HG03432 (cell line): ENCODE results near the gene APOLD1.

Source experiments
- ATAC-seq: cut with Tn5 transposase; IDR thresholded peaks from one replicate; pipeline ENCODE4 v1.9.1; 2021; ENCODE audit warnings: mild to moderate bottlenecking, moderate library complexity; ENCODE audit not compliant: unreplicated experiment

The APOLD1 gene

DNA sequence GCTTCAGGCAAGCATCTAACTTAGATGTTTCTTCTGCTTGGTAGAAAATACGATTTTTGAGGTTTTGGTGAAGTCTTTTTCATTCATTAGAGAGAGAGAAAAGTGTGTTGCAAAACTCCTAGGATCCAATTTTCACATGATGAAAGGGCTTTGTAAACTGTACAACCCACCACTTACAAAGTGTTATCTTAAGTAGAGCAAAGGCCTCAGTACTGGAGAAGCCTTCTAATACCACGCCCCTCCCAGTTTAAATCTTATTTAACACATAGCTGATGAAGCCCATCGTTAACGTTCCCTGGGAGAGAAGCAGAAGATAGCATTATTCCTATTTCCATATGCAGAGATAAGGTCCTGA, 869 bp downstream of the APOLD1 start:
- peak; percentile 14 for ATAC-seq

DNA sequence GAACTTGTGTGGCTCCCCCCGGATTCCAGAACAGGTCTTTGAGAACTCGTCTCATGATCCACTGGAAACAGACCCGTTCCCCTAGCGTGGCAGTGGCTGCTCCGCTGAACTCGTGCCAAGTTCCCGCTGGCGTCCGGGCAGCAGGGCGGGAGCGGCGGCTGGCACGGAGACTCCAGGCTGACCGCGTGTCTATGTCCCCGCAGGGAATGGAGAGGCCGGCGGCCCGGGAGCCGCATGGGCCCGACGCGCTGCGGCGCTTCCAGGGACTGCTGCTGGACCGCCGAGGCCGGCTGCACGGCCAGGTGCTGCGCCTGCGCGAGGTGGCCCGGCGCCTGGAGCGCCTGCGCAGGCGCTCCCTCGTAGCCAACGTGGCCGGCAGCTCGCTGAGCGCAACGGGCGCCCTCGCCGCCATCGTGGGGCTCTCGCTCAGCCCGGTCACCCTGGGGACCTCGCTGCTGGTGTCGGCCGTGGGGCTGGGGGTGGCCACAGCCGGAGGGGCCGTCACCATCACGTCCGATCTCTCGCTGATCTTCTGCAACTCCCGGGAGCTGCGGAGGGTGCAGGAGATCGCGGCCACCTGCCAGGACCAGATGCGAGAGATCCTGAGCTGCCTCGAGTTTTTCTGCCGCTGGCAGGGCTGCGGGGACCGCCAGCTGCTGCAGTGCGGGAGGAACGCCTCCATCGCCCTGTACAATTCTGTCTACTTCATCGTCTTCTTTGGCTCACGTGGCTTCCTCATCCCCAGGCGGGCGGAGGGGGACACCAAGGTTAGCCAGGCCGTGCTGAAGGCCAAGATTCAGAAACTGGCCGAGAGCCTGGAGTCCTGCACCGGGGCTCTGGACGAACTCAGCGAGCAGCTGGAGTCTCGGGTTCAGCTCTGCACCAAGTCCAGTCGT, 1.5 kb downstream of the APOLD1 start:
- peak; percentile 88 for ATAC-seq

DNA sequence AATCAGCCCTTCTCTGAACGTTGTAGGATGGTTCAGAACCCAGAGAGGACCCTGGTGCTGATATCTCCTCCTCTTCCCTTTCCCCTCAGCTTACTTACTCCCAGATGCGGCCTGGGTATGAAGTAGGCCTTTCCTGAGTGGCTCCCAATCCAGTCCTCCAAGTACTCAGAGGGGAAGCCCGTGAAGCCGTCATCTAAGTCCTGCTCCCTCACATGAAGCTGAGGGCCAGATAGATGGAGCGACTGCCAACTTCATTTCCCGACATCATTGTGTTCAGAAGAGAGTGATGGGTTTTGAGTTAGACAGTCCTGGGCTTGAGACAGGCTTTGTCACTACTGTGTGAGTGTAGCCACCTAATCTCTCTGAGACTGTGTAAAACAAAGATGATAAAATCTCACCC, 2.7 kb downstream of the APOLD1 start:
- ATAC-seq: no peak

DNA sequence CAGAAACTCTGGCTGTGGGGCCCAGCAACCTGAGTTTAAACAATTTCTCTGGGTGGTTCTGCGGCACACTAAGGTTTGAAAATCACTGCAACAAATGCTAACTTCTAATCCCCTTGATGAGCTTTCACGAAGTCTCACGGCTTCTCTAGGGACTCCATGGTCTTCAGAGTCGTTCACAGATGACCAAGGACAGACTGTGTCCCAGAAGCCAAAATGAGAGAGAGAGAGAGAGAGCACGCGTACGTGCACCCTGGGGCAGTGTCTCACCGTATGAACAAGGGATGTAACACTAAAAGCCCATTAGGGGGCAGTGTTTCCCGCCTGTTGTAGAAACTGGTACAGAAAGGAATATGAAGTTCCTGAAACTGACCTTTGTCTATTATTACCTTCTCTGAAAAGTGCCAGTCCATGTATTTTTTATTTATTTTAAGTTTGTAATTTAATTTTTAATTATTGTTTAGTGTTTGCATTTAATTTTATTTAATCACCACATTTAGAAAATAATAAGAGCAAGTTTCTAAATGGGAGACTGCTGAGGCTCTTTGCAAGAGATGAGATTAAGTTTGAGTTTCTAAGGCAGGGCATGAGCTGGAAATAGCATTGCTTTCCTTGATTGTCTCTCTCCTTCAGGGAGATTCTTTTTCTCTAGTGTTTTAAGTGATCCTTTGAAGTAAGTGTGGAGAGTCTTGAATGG, 3.4 kb downstream of the APOLD1 start:
- peak; percentile 60 for ATAC-seq

DNA sequence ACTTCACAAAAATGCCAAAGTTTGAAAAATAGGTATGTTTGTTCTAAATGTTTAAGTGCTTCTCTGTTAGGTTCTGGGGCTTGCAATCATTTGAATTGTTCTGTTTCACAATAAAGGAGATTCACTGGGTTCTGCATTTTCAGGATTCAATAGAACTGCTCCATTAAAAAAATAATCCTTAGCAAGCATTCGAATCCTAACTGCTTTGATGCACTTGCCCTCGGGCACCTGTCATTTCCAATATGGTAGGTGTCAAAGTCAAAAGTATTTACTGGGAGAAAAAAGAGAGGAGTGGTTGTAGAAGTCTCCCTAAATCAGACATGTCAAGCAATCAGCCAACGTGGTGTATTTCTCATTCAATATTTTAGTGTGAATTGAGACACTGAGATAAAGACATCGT, 5.5 kb downstream of the APOLD1 start:
- ATAC-seq: no peak

DNA sequence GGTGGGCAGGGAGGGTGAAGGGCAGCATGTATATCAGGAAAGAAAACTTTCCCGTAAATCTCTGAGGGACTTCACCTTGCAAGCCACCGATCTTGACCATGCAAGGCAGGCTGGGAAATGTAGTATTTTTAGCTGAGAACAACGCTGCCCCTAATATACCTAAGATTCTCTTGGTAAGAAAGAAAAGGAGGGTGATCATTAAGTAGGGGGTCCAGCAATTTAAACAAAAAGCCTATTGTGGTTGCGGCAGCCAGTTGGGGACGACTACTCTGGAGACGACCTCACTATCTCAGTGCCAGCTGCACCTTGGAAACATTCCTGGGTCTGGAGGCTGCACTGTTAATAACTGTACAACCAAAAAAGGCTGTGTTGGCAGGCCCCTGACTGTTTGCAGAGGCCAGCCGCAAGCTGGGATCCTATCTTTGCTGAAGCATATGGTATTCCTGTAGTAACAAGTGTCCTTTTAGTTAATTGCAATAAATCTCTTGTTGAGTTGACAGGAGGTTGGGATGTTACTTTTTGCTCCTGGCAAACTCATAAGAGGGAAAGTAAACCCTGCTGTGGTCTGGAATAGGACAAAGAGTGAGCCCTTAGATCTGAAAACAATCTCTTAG, 6.4 kb downstream of the APOLD1 start:
- no peak for ATAC-seq

DNA sequence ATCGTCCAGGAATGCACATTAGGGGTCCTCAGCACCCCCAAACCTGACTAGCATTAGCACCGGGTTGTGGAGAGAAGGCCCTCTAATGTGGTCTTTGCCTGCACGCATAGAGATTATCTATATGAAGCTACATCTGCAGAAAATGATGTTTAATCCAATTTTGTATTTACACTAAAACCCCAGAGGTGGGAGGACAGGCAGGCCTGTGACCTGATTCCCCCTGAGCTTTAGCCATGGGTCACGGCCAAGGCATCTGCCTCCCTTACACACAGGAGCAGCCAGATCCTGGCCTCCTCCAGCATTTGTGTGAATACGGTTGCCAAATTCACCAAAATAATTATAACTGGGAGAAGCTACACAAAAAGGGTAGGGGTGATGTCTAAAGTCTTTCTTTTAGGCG, 7.0 kb downstream of the APOLD1 start:
- ATAC-seq: no peak

DNA sequence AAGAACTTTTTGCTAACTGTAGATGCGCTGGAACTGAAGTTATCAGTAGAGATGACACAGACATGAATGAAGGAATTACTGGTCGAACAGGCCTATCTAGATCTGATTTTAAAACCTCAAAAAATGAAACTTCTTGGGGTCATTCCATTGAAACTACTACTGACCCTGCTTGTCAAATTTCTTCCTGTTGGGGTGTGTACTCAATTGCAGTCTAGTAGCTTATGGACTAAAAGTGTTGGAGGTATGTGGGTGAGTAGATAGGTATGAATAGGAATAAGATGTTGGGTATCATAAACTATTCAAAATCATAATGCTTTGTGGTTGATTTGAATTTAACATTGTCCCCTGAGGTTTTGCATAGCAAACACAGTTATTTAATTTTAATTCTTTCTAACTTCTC, 9.2 kb downstream of the APOLD1 start:
- no peak for ATAC-seq

DNA sequence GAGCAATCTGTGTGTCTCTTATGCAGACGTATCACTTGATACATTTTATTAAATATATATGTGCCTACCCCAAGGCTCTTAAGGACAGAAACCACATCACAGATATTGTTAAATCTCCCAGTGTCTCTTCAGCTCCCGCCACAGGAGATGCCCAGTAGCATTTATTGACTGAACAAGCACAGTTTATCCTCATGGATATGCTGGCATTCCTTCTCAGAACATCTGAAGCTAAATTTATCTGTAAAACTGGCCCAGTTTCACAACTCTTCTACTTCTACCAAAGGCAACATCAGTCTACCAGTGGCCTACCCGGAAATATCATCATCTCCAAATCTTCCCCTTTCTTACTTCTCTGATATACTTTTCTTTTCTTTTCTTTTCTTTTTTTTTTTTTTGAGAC, 10.7 kb downstream of the APOLD1 start:
- no peak for ATAC-seq

DNA sequence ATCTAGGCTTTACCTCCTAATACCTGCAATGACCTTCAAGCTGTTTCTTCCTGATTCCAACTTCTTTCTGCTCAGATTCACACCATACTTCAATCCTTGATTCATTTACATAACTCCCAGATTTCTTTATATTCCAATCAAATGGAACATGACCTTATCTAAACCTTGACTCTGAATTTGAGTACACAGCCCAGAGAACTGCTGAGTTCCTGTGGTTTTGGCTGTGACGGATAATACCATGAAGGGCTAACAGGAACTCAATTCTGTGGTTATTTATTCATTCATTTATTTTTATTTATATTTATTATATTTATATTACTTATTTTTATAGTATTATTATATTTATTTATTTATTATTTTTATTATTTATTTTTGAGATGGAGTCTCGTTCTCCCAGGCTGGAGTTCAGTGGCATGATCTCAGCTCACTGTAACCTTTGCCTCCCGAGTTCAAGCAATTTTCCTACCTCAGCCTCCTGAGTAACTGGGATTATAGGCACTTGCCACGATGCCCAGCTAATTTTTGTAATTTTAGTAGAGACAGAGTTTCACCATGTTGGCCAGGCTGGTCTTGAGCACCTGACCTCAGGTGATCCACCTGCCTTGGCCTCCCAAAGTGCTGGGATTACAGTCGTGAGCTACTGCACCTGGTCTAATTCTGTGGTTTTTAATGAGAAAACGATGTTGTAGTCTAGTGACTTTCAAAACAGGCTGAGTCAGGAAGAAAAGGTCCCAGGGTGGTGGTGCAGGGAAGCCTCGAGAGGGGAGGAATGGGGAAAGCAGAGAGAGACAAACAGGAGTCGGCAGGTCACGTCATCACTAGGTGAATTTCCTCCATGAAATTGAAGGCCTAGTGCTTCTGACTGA, 11.7 kb downstream of the APOLD1 start:
- ATAC-seq: no peak

DNA sequence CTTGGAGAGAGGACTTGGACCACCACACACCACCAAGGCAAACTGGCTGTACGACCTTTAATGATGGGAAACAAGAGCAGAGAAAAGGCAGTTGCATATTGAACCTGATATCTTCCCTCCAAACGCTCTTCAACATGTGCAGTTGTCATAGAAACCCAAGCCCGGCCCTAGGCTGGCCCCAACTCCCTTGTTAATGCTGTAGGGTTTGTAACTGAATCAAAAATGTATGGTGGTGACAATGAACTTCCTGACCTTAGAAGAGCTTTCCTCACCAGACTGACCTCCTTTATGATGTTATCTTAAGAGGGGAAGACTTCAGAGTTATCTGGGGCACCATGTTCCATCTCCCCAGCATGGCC, 12.3 kb downstream of the APOLD1 start:
- no peak for ATAC-seq

DNA sequence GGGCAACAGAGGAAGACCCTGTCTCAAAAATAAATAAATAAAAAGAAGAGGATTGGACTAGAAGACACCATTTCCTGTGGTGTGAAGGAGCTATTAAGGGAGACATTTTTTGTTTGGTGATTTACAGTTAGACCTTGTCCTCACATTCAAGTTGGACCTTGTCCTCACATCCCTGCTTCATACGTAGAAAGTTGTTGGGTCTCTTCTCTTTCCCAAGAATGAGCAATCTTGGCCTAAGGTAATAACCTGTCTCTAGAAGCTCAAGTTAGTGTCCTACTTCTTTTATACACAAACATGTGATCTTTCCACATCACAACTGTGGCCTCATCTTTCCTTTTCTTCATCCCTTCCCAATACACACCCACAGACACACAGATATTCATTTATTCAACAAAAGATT, 13.0 kb downstream of the APOLD1 start:
- ATAC-seq: no peak

DNA sequence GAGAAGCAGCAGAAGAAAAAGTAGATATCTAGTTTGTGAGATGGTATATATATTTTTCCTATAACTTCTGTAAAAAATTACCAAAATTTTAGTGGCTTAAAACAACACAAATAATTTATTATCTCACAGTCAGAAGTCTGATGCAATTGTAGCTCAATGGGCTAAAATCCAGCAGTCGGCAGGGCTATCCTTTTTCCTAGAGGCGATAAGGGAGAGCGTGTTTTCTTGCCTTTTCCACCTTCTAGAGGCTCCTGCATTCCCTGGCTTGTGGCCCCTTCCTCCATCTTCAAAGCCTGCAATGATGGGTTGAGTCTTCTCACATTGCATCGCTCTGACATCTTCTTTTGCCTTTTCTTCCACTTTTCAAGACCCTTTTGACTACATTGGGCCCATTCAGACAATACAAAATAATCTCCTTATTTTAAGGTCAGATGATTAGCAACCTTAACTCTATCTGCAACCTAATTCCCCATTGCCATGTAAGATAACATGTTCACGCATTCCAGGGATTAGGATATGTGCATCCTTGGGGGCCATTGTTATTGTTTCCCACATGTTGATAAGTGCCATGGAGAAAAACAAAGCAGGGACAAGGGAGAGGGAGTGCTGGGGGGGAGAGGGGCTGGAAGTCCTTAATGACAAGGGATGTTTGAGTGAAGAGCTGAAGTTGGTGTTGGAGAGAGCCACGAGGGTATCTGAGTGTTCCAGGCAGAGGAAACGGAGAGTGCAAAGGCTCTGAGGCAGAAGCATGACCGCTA, 13.9 kb downstream of the APOLD1 start:
- no peak for ATAC-seq

DNA sequence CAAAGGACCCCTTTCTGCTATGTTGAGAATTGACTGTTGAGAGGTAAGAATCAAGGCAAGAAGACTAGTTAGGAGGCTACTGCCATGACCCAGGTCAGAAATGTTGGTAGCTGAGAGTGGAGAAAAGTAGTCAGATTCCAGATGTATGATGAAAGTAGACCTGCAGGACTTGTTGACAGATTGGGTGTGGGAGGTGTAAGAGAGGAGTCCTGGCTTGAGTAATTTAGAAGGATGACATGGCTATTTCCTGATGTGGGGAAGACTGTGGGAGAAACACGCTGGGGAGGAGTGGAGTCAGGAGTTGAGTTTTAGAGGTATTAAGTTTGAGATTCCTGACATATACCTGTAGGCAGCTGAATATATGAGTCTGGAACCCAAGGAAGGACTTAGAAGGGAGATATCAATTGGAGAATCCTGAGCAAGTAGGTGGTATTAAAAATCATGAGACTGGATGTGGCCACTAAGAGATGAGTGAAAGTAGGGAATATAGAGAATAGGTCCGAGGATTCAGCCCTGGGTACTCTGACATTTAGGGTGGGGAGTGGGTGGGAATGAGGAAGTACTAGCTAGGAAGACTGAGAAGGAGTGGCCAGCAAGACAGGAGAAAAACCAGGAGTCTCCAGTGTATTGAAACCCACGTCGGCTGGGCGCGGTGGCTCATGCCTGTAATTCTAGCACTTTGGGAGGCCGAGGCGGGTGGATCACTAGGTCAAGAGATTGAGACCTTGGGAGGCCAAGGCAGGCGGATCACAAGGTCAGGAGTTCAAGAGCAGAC, 15.1 kb downstream of the APOLD1 start:
- ATAC-seq: no peak

DNA sequence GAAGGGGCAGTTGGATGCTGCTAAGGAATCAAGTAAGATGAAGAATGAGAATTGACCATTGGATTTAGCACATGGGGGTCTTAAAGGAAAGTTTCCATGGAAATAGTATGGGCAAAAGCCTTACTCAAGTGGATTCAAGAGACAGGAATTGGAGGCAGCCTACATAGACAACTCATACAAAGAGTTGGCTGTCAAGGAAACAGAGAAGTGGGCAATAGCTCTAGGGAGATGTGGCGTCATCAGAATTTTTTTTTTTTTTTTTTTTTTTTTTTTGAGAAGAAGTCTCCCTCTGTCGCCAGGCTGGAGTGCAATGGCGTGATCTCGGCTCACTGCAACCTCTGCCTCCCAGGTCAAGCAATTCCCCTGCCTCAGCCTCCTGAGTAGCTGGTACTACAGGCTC, 16.2 kb downstream of the APOLD1 start:
- ATAC-seq: peak; percentile 35

DNA sequence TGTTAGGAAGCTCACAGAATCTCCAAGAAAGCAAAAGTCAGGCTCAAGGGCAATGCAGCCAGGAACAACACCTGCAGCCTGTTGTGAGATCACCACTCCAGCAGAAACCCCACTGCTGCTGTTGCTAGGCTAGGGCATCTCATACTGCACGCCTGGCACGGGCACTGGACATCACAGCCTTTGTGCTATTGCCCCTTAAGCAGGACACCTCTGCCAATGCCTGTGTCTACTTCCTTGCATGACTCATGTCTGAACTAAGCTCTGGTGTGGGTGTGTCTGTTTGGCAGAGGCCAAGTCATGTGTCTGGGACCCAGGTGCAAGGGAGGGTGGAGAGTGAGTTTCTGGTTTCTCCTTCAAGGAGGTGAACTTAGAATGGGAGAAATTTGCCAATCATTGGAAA, 17.7 kb downstream of the APOLD1 start:
- peak; percentile 85 for ATAC-seq

DNA sequence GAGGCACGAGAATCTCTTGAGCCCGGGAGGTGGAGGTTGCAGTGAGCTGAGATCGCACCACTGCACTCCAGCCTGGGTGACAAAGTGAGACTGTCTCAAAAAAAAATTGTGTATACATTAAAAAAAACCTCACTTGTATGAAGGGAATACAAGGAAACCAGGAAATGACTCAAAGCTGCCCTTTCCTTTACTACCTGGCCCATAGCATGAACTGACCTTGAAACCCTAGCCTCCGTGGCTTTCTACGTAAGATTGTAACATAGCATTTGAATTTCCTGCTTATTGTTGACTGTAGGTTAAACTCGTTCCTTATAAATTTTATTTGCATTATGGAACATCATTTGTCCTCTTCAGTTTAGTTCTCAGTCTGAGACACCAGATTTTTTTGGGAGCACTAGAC, 18.6 kb downstream of the APOLD1 start:
- ATAC-seq: no peak

DNA sequence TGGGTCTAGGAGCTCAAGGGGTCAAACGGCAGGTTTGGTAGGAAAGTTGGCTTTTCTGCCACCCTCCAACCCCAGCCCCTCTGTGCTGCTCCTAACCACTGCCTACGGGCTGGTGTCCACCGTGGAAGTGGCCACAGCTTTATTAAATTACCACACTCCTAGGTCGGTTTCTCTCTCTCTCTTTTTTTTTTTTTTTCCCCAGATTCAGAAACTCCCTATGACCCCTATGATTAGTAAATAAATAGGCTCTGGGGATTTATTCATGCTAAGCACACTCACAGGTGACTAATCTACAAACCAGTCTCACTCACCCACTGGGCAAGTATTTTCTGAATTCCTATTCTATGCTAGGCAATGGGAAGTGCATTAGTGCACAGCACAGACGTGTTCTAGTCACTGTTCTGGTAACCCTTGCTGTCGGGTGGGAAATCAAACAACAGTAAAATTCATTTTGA, 19.0 kb downstream of the APOLD1 start:
- ATAC-seq: no peak

DNA sequence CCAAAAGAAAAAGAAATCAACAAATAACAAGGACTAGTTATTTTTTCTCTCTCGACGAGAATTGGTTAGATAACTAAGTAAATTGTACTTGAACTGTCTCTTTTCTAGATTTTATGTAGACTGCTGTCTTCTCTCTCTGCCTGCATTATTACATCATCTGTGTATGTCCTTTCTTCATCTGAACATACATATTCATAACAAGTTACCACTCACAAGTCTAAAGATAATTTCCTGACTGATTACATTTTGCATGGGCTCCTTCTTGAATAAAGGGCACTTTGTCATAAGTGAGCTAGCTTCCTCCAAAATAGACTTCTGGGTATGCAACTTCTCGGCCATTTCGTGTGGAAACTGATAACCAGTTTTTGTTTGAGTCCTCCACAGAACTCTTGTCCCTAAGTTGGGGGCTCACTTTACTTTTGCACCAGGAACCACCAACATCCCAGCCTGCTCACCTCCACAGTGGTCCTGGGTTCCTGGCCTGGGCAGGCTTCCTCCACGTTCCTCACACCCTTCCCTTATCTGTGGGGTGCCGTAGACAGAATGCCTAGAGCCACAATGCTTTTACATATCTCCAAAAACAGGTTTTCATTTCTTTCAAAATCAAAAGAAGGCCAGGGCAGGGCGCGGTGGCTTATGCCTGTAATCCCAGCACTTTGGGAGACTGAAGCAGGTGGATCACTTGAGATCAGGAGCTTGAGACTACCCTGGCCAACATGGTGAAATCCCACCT, 21.5 kb downstream of the APOLD1 start:
- no peak for ATAC-seq
